IMR-90 (cell line): Measurements from ENCODE around the gene ZNF398. TPM values are rescaled to one million over a fixed set of nuclear protein-coding genes. Genes with fewer than 3 reads are reported as not detected.

Experiments used
- ATAC-seq: fragments of 200-7000 bp; cut with Tn5 transposase; 2 replicates; pipeline ENCODE4 v1.9.1; 2020; ENCODE audit warnings: low read depth, mild to moderate bottlenecking, moderate library complexity
- BruUV-seq: library from RNA; stranded (reverse); fragments of 400-500 nt; replicated peaks from 2 replicates; lab custom pipeline; 2021; lab: Mats Ljungman, UMichigan
- CTCF ChIA-PET: fragments of 300-600 bp; formaldehyde crosslinking; extraction: SDS; loops from one replicate; lab custom pipeline; 2021; ENCODE audit warnings: antibody characterized with exemption; lab: Yijun Ruan, JAX
- POLR2A ChIA-PET: fragments of 300-600 bp; sonication (Branson Sonifier 250); formaldehyde crosslinking; loops from one replicate; lab custom pipeline; 2022; ENCODE audit warnings: antibody characterized with exemption; ENCODE audit not compliant: unreplicated experiment; lab: Charles Lee
- DNase-seq: peaks from one replicate; pipeline ENCODE4 v3.0.0; 2013
- H2AFZ ChIP-seq: replicated peaks from 2 replicates; pipeline ENCODE3; 2013; ENCODE audit warnings: low read length, mild to moderate bottlenecking; ENCODE audit not compliant: poor library complexity
- H2AK5ac ChIP-seq: 2 replicates; pipeline ENCODE4 v1.6.1; 2013; ENCODE audit warnings: low read depth, low read length, inconsistent platforms
- H2AK9ac ChIP-seq: replicated peaks from 2 replicates; pipeline ENCODE3; 2013; ENCODE audit warnings: mild to moderate bottlenecking, low read depth, low read length, moderate library complexity; ENCODE audit not compliant: poor library complexity
- H2BK120ac ChIP-seq: 2 replicates; pipeline ENCODE4 v1.6.1; 2013; ENCODE audit warnings: low read depth, low read length, inconsistent platforms
- H2BK15ac ChIP-seq: 3 replicates; pipeline ENCODE4 v1.6.1; 2013; ENCODE audit warnings: low read depth, low read length, inconsistent platforms
- H2BK20ac ChIP-seq: 2 replicates; pipeline ENCODE4 v1.6.1; 2013; ENCODE audit warnings: low read depth, mild to moderate bottlenecking, inconsistent platforms, low read length, moderate library complexity
- H2BK5ac ChIP-seq: 2 replicates; pipeline ENCODE4 v1.6.1; 2013; ENCODE audit warnings: mild to moderate bottlenecking, low read depth, low read length, inconsistent platforms; ENCODE audit not compliant: poor library complexity, severe bottlenecking
- H3K14ac ChIP-seq: replicated peaks from 2 replicates; pipeline ENCODE4 v1.6.1; 2013; ENCODE audit warnings: low read depth, low read length, inconsistent platforms
- H3K18ac ChIP-seq: 2 replicates; pipeline ENCODE4 v1.6.1; 2013; ENCODE audit warnings: low read depth, low read length, control low read depth
- H3K23ac ChIP-seq: 2 replicates; pipeline ENCODE4 v1.6.1; 2013; ENCODE audit warnings: low read depth, low read length, inconsistent platforms
- H3K27ac ChIP-seq: 2 replicates; pipeline ENCODE4 v1.5.1; 2013; ENCODE audit warnings: mild to moderate bottlenecking, control low read depth, low read length; ENCODE audit not compliant: insufficient read depth
- H3K27me3 ChIP-seq: 2 replicates; pipeline ENCODE4 v1.6.1; 2013; ENCODE audit warnings: low read length; ENCODE audit not compliant: control insufficient read depth, insufficient read depth
- H3K36me3 ChIP-seq: 2 replicates; pipeline ENCODE4 v1.6.1; 2013; ENCODE audit warnings: low read length, mixed read lengths; ENCODE audit not compliant: control insufficient read depth, insufficient read depth
- H3K4ac ChIP-seq: 2 replicates; pipeline ENCODE4 v1.6.1; 2013; ENCODE audit warnings: low read depth, low read length, inconsistent platforms
- H3K4me1 ChIP-seq: 2 replicates; pipeline ENCODE4 v1.6.1; 2013; ENCODE audit warnings: low read length, mixed read lengths; ENCODE audit not compliant: control insufficient read depth, insufficient read depth
- H3K4me2 ChIP-seq: 2 replicates; pipeline ENCODE4 v1.6.1; 2013; ENCODE audit warnings: low read depth, mild to moderate bottlenecking, control low read depth, low read length, moderate library complexity
- H3K4me3 ChIP-seq: 2 replicates; pipeline ENCODE4 v1.5.1; 2013; ENCODE audit warnings: low read depth, mild to moderate bottlenecking, control low read depth, low read length, moderate library complexity; ENCODE audit not compliant: insufficient read depth
- H3K56ac ChIP-seq: 2 replicates; pipeline ENCODE4 v1.6.1; 2013; ENCODE audit warnings: low read length, inconsistent platforms; ENCODE audit not compliant: insufficient read depth; ENCODE audit errors: extremely low read depth
- H3K79me1 ChIP-seq, 2 experiments: 2 replicates each; pipeline ENCODE4 v1.6.1; 2013; ENCODE audit warnings: low read length in 2 of 2, inconsistent platforms in 1 of 2, low read depth in 1 of 2
- H3K9ac ChIP-seq: 2 replicates; pipeline ENCODE4 v1.6.1; 2013; ENCODE audit warnings: low read depth, low read length, control low read depth
- H3K9me1 ChIP-seq: 2 replicates; pipeline ENCODE4 v1.6.1; 2013; ENCODE audit warnings: low read length, inconsistent platforms; ENCODE audit not compliant: insufficient read depth
- H3K9me3 ChIP-seq: 2 replicates; pipeline ENCODE4 v1.6.1; 2013; ENCODE audit warnings: low read length; ENCODE audit not compliant: control insufficient read depth, insufficient read depth
- H4K20me1 ChIP-seq: 2 replicates; pipeline ENCODE4 v1.6.1; 2013; ENCODE audit warnings: low read length, inconsistent platforms; ENCODE audit not compliant: insufficient read depth
- H4K5ac ChIP-seq: 2 replicates; pipeline ENCODE4 v1.6.1; 2013; ENCODE audit warnings: mild to moderate bottlenecking, low read depth, low read length, control low read depth
- H4K8ac ChIP-seq, 2 experiments: 2 replicates each; pipeline ENCODE4 v1.6.1; 2013; ENCODE audit warnings: low read depth in 2 of 2, low read length in 2 of 2, control low read depth in 1 of 2, inconsistent platforms in 1 of 2
- H4K91ac ChIP-seq: 2 replicates; pipeline ENCODE4 v1.6.1; 2013; ENCODE audit warnings: low read depth, low read length, inconsistent platforms; ENCODE audit not compliant: insufficient read depth
- CEBPB ChIP-seq: IDR thresholded peaks from 2 replicates; pipeline ENCODE4 v1.6.1; 2012; ENCODE audit warnings: low read depth, low read length, improper control_type of control experiment
- CHD1 ChIP-seq: IDR thresholded peaks from 2 replicates; pipeline ENCODE4 v1.6.1; 2012; ENCODE audit warnings: low read depth, low read length, improper control_type of control experiment
- MAFK ChIP-seq: IDR thresholded peaks from 2 replicates; pipeline ENCODE4 v1.6.1; 2012; ENCODE audit warnings: low read depth, low read length, improper control_type of control experiment
- MAZ ChIP-seq: IDR thresholded peaks from 2 replicates; pipeline ENCODE4 v1.6.1; 2012; ENCODE audit warnings: low read depth, mild to moderate bottlenecking, low read length, improper control_type of control experiment, moderate library complexity, borderline replicate concordance
- MXI1 ChIP-seq: IDR thresholded peaks from 2 replicates; pipeline ENCODE4 v1.6.1; 2012; ENCODE audit warnings: low read depth, mild to moderate bottlenecking, low read length, moderate library complexity, borderline replicate concordance
- NFE2L2 ChIP-seq: fragments of 150-350 bp; IDR thresholded peaks from 2 replicates; pipeline ENCODE4 v1.6.1; 2016; ENCODE audit warnings: low read depth, mild to moderate bottlenecking, low read length
- POLR2A ChIP-seq: IDR thresholded peaks from 2 replicates; pipeline ENCODE4 v1.6.1; 2012; ENCODE audit warnings: mild to moderate bottlenecking, low read depth, low read length
- RAD21 ChIP-seq: IDR thresholded peaks from 2 replicates; pipeline ENCODE4 v1.6.1; 2012; ENCODE audit warnings: low read length, improper control_type of control experiment
- RCOR1 ChIP-seq: IDR thresholded peaks from 2 replicates; pipeline ENCODE4 v1.6.1; 2012; ENCODE audit warnings: mild to moderate bottlenecking, low read length, improper control_type of control experiment; ENCODE audit not compliant: insufficient replicate concordance
- RFX5 ChIP-seq: IDR thresholded peaks from 2 replicates; pipeline ENCODE4 v1.8.0; 2012; ENCODE audit warnings: low read depth, mild to moderate bottlenecking, low read length, moderate library complexity
- SMC3 ChIP-seq: fragments of 150-350 bp; IDR thresholded peaks from 2 replicates; pipeline ENCODE4 v1.6.1; 2016; ENCODE audit warnings: low read depth, mild to moderate bottlenecking, antibody characterized with exemption, low read length, moderate library complexity
- USF2 ChIP-seq: fragments of 150-350 bp; IDR thresholded peaks from 2 replicates; pipeline ENCODE4 v1.6.1; 2017; ENCODE audit warnings: mild to moderate bottlenecking, antibody characterized with exemption, low read length, low read depth
- WGBS, 2 experiments: methylation state at CpG; one replicate each; pipeline versions ENCODE4 v1.1.5 to v1.1.7; 2013; ENCODE audit warnings: missing lambda C conversion rate in 2 of 2; ENCODE audit not compliant: insufficient read length in 1 of 2; ENCODE audit errors: extremely low coverage in 2 of 2; 5-methylcytosine and 5-hydroxymethylcytosine counted together
- dilution Hi-C: fragments of 300-500 bp; cut with HindIII; formaldehyde crosslinking; loops from one replicate; pipeline ENCODE4 v1.14.3; 2018; ENCODE audit warnings: low sequenced_read_pairs; ENCODE audit not compliant: unreplicated experiment
- in situ Hi-C: fragments of 300-500 bp; cut with MboI; formaldehyde crosslinking; loops from 3 replicates; pipeline ENCODE4 v1.14.3; 2019; ENCODE audit warnings: low sequenced_read_pairs, inconsistent platforms, mixed read lengths
- intact Hi-C: fragments of 100-400 bp; cut with micrococcal nuclease; formaldehyde crosslinking; loops from 2 replicates; pipeline ENCODE4 v1.10.0; 2022
- polyA plus RNA-seq, 3 experiments: library from polyadenylated mRNA; depleted of rRNA; stranded (reverse); fragments of >200 nt; gene quantifications; 2 replicates each; pipeline ENCODE4 v1.2.3, GENCODE V29; 2012; ENCODE audit warnings: low replicate concordance in 1 of 3
- total RNA-seq: library from RNA; depleted of rRNA; stranded (reverse); fragments of >200 nt; gene quantifications from 2 replicates; pipeline ENCODE4 v1.2.3, GENCODE V29; 2012
- TF ChIP-seq, protein P1 (sequence below): conservative IDR thresholded peaks from 2 replicates; pipeline ENCODE4 v1.5.1; 2012; ENCODE audit warnings: mild to moderate bottlenecking, low read depth, low read length, improper control_type of control experiment

ZNF398 gene
- total and polyA plus RNA-seq, 2 of the 4 experiments (the other 2 are of a cell fraction) = 5.7 to 7.9 TPM

GRCh38 chr7:149141893-149142292, 5.4 kb upstream of the ZNF398 start:
- Histone ChIP-seq H4K8ac (no peak overlapping the region), H3K18ac (no peak overlapping the region), H3K9me1 (0 out of 2 replicates have a peak, but pooled peaks cover 4% of the 10 kb centered on the region), H3K27me3 (no peaks in the 10 kb centered on the region), H2BK20ac (no peak overlapping the region), H3K4ac (no peak overlapping the region), H4K91ac (no peak overlapping the region), H2BK5ac (no peak overlapping the region), H3K9me3 (no peaks in the 10 kb centered on the region), H3K4me1 (no peaks in the 10 kb centered on the region), H3K14ac (no peak overlapping the region), H3K4me3 (no peak overlapping the region), H2BK120ac (no peak overlapping the region), H3K27ac (no peak overlapping the region), H2AK5ac (no peak overlapping the region), H3K36me3 (no peaks in the 10 kb centered on the region), H3K9ac (no peak overlapping the region), H2AK9ac (no peak overlapping the region), H3K56ac (no peak overlapping the region), H4K20me1 (no peaks in the 10 kb centered on the region), H2BK15ac (no peak overlapping the region), H3K4me2 (no peak overlapping the region), H3K79me1 (peaks cover 0 to 3% of the 10 kb centered on the region in 2 experiments; a peak in 1 of 4 replicates), H2AFZ (no peak overlapping the region), H4K5ac (no peak overlapping the region), H3K23ac (no peak overlapping the region)
- in situ Hi-C loops (no loop called here), dilution Hi-C loops (no loop called here), intact Hi-C loops (no loop called here)
- WGBS, 2 experiments = no CpG with 5 or more reads among the region's 4 CpGs
- DNase-seq (no peak), ATAC-seq (no peak)
- CTCF ChIA-PET = no interaction called here
- TF ChIP-seq RFX5 (no peak), MXI1 (no peak), USF2 (no peak), POLR2A (no peak), NFE2L2 (no peak), MAZ (no peak), RAD21 (no peak), CHD1 (no peak), MAFK (no peak), RCOR1 (no peak), CEBPB (no peak), SMC3 (no peak)
- TF ChIP-seq, protein P1, sequence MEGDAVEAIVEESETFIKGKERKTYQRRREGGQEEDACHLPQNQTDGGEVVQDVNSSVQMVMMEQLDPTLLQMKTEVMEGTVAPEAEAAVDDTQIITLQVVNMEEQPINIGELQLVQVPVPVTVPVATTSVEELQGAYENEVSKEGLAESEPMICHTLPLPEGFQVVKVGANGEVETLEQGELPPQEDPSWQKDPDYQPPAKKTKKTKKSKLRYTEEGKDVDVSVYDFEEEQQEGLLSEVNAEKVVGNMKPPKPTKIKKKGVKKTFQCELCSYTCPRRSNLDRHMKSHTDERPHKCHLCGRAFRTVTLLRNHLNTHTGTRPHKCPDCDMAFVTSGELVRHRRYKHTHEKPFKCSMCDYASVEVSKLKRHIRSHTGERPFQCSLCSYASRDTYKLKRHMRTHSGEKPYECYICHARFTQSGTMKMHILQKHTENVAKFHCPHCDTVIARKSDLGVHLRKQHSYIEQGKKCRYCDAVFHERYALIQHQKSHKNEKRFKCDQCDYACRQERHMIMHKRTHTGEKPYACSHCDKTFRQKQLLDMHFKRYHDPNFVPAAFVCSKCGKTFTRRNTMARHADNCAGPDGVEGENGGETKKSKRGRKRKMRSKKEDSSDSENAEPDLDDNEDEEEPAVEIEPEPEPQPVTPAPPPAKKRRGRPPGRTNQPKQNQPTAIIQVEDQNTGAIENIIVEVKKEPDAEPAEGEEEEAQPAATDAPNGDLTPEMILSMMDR = no peak
- POLR2A ChIA-PET = no interaction called here
- BruUV-seq = no TSS peak
